Stimulated activated naive CD8-positive, alpha-beta T cell treated with anti-CD3 and anti-CD28 coated beads, Interleukin-15, Interleukin-2, amounts not matched to agents 100 ng/mL and 50 ng/mL, for 24 hours (primary cell): Measurements from ENCODE around the gene IMPDH1.
A peak's percentile ranks its signal among the peaks of the same experiment; 100 is the strongest.

Source experiments
- H3K27ac Mint-ChIP-seq: one replicate; pipeline ENCODE4 v1.8.0; 2021; ENCODE audit warnings: mild to moderate bottlenecking, mixed read lengths
- H3K27me3 Mint-ChIP-seq: one replicate; pipeline ENCODE4 v1.8.0; 2021; ENCODE audit warnings: mixed read lengths
- H3K36me3 Mint-ChIP-seq: one replicate; pipeline ENCODE4 v1.8.0; 2021; ENCODE audit warnings: low read depth, mixed read lengths
- H3K4me1 Mint-ChIP-seq: one replicate; pipeline ENCODE4 v1.8.0; 2021; ENCODE audit warnings: low read depth, mixed read lengths
- H3K4me3 Mint-ChIP-seq: one replicate; pipeline ENCODE4 v1.8.0; 2021; ENCODE audit warnings: mild to moderate bottlenecking, mixed read lengths
- H3K9me3 Mint-ChIP-seq: one replicate; pipeline ENCODE4 v1.8.0; 2021; ENCODE audit warnings: mixed read lengths

IMPDH1 gene

GRCh38 chr7:128403676-128404075, 6.1 kb downstream of the IMPDH1 start:
- Mint-ChIP-seq H3K9me3 (no peaks in the 10 kb centered on the region), H3K36me3 (peaks cover 30% of the 10 kb centered on the region), H3K4me3 (peak overlapping the region; percentile 91), H3K4me1 (peaks cover 35% of the 10 kb centered on the region), H3K27ac (peak overlapping the region; percentile 30), H3K27me3 (peaks cover 4% of the 10 kb centered on the region)

GRCh38 chr7:128402356-128402755, 7.4 kb downstream of the IMPDH1 start:
- Mint-ChIP-seq H3K4me1 (peaks cover 33% of the 10 kb centered on the region), H3K27me3 (peaks cover 4% of the 10 kb centered on the region), H3K27ac (no peak overlapping the region), H3K36me3 (peaks cover 43% of the 10 kb centered on the region), H3K9me3 (no peaks in the 10 kb centered on the region), H3K4me3 (no peak overlapping the region)

GRCh38 chr7:128400566-128400965, 9.2 kb downstream of the IMPDH1 start:
- H3K4me3 Mint-ChIP-seq: no peak overlapping the region
- peaks cover 57% of the 10 kb centered on the region for H3K36me3 Mint-ChIP-seq
- peak overlapping the region; percentile 21 for H3K27ac Mint-ChIP-seq
- no peaks in the 10 kb centered on the region for H3K27me3 Mint-ChIP-seq
- peaks cover 27% of the 10 kb centered on the region for H3K4me1 Mint-ChIP-seq
- no peaks in the 10 kb centered on the region for H3K9me3 Mint-ChIP-seq

- Mint-ChIP-seq H3K4me3 (no peak overlapping the region), H3K27me3 (no peaks in the 10 kb centered on the region), H3K27ac (no peak overlapping the region), H3K9me3 (no peaks in the 10 kb centered on the region), H3K36me3 (peaks cover 57% of the 10 kb centered on the region), H3K4me1 (peaks cover 26% of the 10 kb centered on the region)
Measured at GRCh38 chr7:128399991-128400390, 9.8 kb downstream of the IMPDH1 start.

DNA sequence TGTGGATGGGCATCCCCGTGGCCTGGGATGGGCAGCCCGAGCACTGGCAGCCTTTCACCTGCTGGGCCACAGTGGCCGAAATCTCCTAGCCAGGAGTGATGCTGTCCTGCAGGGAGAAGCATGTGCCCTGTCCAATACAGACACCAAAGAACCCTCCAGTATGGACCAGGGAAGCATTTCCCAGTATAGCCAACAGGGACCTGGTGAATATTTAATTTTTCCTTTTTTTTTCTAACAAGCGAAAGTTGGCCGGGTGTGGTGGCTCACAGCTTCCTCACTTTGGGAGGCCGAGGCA, 11.0 kb downstream of the IMPDH1 start:
- peaks cover 14% of the 10 kb centered on the region for H3K4me1 Mint-ChIP-seq

GRCh38 chr7:128398016-128398840, 11.6 kb downstream of the IMPDH1 start:
- Mint-ChIP-seq H3K4me3 (no peak overlapping the region), H3K36me3 (peaks cover 49% of the 10 kb centered on the region), H3K27me3 (no peaks in the 10 kb centered on the region), H3K27ac (no peak overlapping the region), H3K9me3 (no peaks in the 10 kb centered on the region), H3K4me1 (peaks cover 9% of the 10 kb centered on the region)

More for the DNA sequence above, 11.0 kb downstream of the IMPDH1 start:
- Mint-ChIP-seq H3K27me3 (no peaks in the 10 kb centered on the region), H3K4me3 (no peak overlapping the region), H3K27ac (no peak overlapping the region), H3K36me3 (peaks cover 54% of the 10 kb centered on the region), H3K9me3 (no peaks in the 10 kb centered on the region)

GRCh38 chr7:128396357-128396756, 13.4 kb downstream of the IMPDH1 start:
- Mint-ChIP-seq H3K4me1 (no peaks in the 10 kb centered on the region), H3K9me3 (no peaks in the 10 kb centered on the region), H3K4me3 (no peak overlapping the region), H3K27ac (no peak overlapping the region), H3K27me3 (no peaks in the 10 kb centered on the region), H3K36me3 (peaks cover 37% of the 10 kb centered on the region)

DNA sequence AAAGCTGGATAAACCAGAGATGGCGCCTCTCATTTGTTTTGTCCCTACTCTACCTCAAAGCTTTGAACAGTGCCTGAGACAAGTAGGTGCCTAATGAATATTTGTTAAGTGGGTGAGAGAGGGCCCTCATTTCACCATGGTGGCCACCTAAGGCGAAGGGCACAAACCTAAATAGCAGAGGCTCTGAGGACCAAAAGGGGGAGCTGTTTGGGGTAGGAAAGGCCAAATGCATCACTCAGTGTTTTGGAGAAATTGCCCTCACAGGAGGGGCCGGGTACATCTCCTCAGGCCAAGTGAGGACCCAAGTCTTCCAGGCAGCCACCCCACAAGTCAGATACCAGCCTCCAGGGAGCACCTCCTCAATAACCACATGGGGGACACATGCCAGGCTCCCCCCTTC, 14.0 kb downstream of the IMPDH1 start:
- no peak overlapping the region for H3K27ac Mint-ChIP-seq
- no peaks in the 10 kb centered on the region for H3K4me1 Mint-ChIP-seq
- no peaks in the 10 kb centered on the region for H3K27me3 Mint-ChIP-seq
- H3K36me3 Mint-ChIP-seq: peaks cover 31% of the 10 kb centered on the region
- no peak overlapping the region for H3K4me3 Mint-ChIP-seq
- no peaks in the 10 kb centered on the region for H3K9me3 Mint-ChIP-seq

GRCh38 chr7:128394904-128395496, 14.8 kb downstream of the IMPDH1 start:
- Mint-ChIP-seq H3K36me3 (peaks cover 27% of the 10 kb centered on the region), H3K27me3 (no peaks in the 10 kb centered on the region), H3K9me3 (no peaks in the 10 kb centered on the region), H3K4me1 (no peaks in the 10 kb centered on the region), H3K4me3 (no peak overlapping the region), H3K27ac (no peak overlapping the region)

DNA sequence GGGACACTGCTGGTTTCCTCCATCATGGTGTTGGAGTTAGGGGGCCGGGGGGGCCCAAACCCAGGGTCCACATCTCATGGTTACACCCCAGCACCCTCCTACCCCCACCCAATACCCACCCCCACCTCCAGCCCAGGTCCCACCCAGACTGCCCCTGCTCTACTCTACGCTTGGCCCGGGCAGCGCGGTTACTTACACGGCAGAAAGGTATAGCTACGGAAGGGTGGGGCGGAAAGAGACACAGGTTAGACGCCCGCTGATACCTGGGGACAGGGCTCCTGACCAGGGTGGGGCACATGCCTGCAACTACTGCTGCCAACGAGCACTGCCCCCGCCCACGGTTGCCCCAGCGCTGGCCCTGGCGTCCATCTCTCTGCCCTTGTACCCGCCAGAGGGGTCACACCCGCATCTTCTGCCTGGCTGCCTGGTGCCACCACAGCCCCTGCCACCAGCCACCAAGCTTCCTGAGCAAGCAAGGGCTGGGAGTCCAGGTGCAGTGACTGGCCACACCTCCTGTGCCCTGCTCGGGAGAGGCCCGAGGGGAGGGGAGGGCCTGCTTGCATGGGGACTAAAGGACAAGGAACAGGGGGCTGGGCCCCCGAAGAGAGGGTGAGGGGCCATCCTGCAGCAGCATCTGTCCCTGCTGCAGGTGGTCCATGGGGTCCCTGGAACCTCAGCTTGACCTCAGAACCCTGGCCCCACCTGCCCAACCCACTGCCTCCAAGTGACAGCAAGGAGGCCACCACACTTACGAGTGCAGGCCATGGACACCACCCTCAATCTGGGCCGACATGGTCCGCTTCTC, 16.1 kb downstream of the IMPDH1 start:
- Mint-ChIP-seq H3K36me3 (peaks cover 27% of the 10 kb centered on the region), H3K27me3 (no peaks in the 10 kb centered on the region), H3K4me1 (no peaks in the 10 kb centered on the region), H3K27ac (no peak overlapping the region), H3K4me3 (no peak overlapping the region), H3K9me3 (no peaks in the 10 kb centered on the region)

- Mint-ChIP-seq H3K27me3 (peaks cover 5% of the 10 kb centered on the region), H3K9me3 (no peaks in the 10 kb centered on the region), H3K4me3 (no peak overlapping the region), H3K36me3 (peaks cover 17% of the 10 kb centered on the region), H3K27ac (no peak overlapping the region), H3K4me1 (no peaks in the 10 kb centered on the region)
Measured at GRCh38 chr7:128392446-128393327, 17.1 kb downstream of the IMPDH1 start.

- Mint-ChIP-seq H3K36me3 (peaks cover 8% of the 10 kb centered on the region), H3K27ac (no peak overlapping the region), H3K4me3 (no peak overlapping the region), H3K4me1 (no peaks in the 10 kb centered on the region), H3K9me3 (no peaks in the 10 kb centered on the region), H3K27me3 (peaks cover 6% of the 10 kb centered on the region)
Measured at GRCh38 chr7:128391805-128392204, 18.0 kb downstream of the IMPDH1 start.

GRCh38 chr7:128390871-128391565, 18.8 kb downstream of the IMPDH1 start:
- H3K4me1 Mint-ChIP-seq: no peaks in the 10 kb centered on the region
- no peaks in the 10 kb centered on the region for H3K9me3 Mint-ChIP-seq
- no peak overlapping the region for H3K27ac Mint-ChIP-seq
- H3K4me3 Mint-ChIP-seq: no peak overlapping the region
- peaks cover 6% of the 10 kb centered on the region for H3K27me3 Mint-ChIP-seq
- H3K36me3 Mint-ChIP-seq: peaks cover under 1% of the 10 kb centered on the region
